NT2/D1 (cell line): ENCODE results near the gene PNPO.

Source experiments
- SUZ12 ChIP-seq: IDR thresholded peaks from 2 replicates; pipeline ENCODE4 v1.6.1; 2011; ENCODE audit not compliant: insufficient read length, insufficient read depth; ENCODE audit errors: extremely low read depth
- YY1 ChIP-seq: IDR thresholded peaks from 2 replicates; pipeline ENCODE4 v1.6.1; 2011; ENCODE audit not compliant: insufficient read length, insufficient read depth
- ZNF274 ChIP-seq: IDR thresholded peaks from 2 replicates; pipeline ENCODE4 v1.6.1; 2011; ENCODE audit warnings: mild to moderate bottlenecking, low read depth, low read length

DNA sequence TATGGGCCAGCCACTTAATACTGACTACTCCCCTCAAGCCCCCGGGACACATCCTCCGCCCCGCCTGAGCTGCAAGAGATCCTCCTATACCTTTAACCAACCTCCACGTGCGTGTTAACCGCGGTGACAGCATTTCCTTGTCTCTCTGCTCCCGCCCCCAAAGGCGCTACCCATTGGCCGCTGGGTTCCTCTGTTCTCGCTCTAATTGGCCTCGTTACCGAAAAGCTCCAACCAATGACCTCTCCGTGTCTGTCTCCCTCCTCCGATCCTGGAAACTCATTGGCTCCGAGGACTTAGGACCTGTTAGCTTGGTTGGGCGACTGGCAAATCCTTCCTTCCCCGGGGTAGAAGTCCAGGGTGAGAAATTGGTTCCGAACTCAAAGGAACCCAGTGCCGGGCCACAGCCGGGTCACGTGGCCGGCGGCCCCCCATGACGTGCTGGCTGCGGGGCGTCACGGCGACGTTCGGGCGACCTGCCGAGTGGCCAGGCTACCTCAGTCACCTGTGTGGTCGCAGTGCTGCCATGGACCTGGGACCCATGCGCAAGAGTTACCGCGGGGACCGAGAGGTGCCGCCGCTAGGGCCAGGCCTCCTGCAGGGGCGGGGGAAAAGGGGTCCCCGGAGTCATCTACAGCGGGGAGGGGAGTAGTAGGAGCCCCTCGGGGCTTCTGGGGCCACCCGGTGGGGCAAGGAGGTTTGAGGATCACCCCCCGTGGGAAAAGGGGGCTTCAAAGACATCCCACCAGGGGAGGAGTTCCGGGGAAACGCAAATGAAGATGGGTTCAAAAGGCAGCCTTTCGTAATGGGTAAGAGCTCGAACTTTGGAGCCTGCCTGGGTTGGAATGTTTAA lies at the start of gene PNPO:
- TF ChIP-seq YY1 (no peak), SUZ12 (no peak), ZNF274 (no peak)
